ENCODE results near the gene TDRD3.
"Not testable (repeated sequence)": the region's sequence is repeated elsewhere in the genome, so short reads cannot be mapped to it uniquely, and the experiment has no call there.

Gene TDRD3

DNA sequence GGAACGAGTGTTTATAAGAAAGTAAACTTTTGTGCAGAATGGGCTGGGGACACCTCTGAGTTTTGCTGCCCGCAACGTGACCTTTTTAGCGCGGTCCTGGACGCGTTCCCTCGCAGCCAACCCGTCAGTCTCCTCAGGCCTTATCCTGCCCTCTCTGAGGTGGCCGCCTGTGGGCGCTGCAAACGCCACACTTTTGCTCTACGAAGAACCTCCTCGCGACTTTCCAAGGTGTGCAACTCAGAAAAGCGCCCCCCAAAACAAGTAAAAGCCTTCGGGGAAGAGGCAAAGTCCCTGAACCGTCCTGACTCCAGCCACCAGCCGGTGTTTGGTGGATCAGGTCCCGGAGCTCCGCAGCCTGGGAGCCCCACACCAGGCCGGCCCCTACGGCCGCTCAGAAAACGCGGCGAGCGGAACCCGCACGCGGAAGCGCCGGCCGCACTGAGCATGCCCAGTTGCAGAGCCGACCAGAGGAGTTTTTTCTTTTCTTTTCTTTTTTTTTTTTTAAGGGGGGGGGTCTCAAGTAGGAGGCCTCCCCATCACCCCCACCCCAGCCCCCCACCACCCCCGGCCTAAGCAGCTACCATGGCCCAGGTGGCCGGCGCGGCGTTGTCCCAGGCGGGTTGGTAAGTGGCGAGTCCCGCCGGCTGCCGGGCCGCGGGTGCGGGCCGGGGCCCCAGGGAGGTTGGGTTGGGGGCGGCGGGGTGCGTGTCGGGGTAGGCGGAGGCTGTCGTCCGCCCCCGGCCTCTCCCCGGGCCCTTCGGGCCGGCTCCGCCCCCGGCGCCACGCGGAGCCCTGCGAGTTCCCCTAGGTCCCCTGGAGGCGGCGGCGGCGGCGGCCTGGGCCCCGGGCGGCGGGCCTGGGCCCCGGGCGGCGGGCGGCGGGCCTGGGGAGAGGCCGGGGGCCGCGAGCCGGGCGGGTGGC is at the start of gene TDRD3:
Gene TDRD3, plus strand, starts transcription at position 438 of the 921 bp plus-strand sequence. Its CDS starts 145 bp downstream, at position 583.
- DNase-seq, result peak; percentile 85

DNA sequence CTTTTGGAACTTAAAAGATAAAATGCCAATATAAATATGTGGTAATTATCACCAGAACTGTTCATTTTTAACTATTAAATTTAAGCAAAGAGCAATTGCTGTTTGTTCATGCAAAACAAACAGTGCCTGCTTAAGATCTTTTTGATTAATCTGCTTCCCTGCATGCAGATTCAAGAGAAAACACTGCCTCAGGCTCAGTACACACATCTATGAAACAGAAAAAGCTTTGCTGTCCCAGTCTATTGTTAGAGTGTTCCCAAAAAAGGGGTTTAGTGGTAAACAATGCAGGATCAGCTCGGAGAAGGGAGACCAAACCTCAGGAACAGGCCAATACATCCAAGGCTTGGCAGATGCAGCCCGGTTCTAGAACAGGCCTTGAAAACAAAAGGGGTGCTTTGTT is 49.3 kb upstream of the TDRD3 start:
- DNase-seq, result no peak

DNA sequence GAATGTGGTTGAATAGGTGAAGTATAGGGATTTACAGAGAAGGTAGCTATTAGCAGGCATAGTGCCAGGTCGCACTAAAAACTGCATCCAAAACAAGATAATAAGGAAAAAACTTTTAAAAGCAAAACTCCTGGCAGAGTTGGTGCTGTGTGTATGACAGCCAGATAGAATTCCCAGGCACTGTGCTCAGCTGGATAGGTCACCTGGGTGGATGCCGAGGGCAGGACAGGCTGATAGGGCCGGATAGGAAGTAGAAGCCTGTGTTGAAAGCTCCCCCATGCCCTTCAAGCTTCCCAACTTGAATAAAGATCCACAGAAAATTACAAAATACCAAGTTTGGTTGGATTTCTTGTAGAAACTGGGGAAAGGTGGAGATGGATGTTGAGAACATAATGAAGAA is 48.9 kb upstream of the TDRD3 start:
- DNase-seq, result no peak

DNA sequence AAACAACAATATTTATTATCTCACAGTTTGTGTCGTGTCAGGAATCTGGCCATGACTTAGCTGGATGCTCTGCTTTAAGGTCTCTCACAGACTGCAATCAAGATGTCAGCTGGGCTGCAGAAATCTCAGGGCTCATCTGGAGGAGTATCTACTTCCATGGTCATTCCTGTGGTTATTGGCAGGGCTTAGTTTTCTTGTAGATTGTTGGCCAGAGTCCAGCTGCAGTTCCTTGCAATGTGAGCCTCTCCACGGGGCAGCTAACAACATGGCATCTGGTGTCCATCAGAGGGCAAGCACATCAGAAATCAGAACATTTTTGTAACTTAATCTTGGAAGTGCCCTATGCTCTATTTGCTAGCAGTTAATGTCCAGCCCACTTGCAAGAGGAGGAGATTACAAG is 45.7 kb upstream of the TDRD3 start:
- DNase-seq, result no peak

DNA sequence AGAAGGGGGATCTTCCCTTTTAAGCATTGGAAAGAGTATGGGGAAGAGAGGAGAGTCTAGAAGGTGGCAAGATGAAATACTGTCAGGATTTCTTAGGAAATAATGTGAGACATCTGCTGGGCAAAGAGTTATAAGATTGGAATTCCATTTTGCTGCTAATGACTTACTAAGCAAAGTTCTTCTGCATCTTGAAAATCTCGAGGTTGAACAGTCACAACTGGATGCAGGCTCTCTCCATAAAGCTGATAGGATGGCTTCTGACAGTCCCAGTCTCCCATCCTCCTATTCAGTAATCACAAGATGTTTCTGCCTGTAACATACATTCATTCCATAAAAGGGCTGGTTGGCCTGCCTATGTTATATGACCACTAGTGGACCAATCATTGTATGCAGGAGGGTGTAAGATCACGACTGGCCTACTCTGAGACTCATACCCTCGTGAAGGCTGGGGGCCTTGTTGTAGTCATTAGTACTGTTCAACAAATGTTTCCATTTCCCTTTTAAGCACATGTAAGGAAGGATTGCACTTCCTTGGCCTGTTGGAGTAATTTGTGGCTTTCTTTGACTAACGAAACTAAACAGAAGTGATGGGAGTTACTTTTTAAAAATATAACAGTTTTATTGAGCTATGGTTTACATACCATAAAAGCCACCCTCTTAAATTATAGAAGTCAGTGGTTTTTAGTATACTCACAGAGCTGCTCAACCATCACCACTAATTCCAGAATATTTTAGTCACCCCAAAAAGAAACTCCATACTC is 45.0 kb upstream of the TDRD3 start:
- no peak for DNase-seq

DNA sequence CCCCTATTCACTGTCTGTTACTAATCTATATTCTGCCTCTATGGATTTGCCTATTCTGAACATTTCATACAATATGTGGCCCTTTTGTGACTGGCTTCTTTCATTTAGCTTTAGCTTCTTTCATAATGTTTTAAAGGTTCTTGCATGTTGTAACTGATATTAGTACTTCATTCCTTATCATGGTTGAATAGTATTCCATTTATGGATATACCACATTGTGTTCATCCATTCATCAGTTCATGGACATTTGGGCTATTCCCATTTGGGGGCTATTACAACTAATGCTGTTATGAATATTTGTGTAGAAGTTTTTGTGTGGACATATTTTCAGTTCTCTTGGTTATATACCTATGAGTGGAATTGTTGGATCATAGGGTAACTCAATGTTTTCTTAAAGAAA is 44.4 kb upstream of the TDRD3 start:
- no peak for DNase-seq

DNA sequence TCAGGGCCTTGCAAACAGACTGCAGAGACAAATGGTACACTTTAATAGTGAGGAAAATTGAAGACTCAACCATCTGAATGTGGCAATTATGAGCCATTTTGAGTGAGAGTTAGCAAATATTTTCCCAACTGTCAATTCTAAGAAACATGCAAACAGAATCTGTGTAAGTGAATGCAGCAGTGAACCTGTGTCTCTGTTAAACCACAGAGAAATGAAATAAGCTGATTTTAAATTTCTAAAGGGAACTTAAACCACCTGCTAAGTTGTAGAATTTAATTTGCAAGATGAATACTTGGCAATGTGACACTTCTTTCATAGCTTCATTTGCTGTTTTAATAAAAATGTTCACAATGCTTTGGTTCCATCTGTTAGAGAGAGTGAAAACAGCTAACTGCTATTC is 42.0 kb upstream of the TDRD3 start:
- no peak for DNase-seq

DNA sequence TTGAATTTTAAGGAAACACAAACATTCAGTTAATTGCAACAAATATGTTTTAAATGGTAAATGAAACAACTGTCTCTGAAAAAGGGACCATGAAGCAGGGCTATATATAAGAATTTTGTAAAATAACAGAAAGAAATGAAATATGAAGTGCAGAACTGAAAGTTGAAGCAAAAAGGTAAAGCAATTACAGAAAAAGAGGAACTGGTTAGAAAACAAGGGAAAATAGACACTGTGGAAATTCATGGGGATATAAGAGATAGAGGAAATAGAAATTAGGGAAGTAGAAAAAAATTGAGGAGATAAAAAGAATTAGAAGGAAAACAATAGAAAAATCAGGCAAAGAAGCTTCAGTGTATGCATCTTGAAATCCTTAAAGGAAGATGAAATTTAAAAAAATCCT is 40.0 kb upstream of the TDRD3 start:
- no peak for DNase-seq

DNA sequence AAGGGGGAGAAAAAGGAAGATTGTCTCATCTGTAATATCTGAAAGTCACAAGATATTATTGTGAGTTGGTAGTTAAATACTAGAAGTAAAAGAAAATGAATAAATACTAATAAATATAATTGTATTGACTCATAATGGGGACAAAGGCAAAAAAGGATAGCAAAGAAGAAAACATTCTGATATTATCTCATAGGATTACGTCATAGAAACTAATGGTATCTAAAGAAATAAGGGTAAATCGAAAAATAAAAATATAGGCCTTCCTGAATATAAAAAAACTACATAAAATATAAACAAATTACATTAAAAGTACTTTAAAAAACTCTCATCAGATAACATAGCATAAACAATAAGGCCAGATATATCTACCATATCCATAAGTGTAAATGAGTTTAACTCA is 38.6 kb upstream of the TDRD3 start:
- no peak for DNase-seq

DNA sequence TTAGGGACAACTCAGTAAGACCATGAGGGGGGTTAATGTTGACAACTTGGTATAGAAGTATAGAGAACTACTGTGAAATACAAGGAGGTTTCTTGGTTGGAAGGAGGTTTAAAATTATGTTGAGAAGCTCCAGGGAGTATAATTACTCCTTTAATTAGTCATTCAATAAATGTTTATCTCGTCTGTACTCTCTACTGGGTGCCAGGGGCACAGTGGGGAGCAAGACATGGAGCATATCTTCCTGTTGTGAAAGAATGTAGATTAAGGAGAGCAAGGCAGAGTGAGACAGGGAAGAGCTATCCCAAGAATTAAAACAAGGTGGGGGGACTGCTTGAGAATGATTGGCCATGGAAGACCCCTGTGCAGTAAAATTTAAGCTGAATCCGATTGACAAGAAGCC is 33.7 kb upstream of the TDRD3 start:
- DNase-seq, result no peak

DNA sequence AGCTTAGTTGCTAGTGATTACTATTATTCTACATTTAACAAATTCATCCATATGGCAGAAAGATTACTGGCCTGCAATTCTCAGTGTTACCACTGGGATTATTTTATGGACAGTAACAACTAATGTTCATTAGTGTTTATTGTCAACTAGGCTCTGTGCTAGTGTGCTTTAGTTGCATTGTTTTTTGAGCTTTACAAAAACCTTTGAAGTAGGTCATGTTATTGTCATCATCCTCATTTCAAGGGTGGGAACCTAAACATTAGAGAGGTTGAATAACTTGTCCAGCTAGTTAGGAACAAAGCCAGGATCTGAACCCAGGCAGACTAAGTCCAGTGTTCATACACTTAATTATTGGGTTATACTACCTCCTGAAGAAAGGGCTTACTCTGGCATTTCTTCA is 27.8 kb upstream of the TDRD3 start:
- DNase-seq, result no peak

DNA sequence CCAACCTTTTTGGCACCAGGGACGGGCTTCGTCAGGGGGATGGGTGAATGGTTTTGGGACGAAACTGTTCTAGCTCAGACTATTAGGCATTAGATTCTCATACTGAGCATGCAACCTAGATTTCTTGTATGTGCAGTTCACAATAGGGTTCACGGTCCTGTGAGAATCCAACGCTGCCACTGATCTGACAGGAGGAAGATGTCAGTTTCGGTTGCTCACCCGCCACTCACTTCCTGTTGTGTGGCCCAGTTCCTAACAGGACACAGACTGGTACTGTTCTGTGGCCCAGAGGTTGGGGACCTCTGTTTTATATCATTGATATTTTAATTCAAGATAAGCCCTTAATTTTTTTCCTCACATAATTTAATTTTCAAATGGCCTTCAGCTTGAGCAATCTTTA is 26.7 kb upstream of the TDRD3 start:
- DNase-seq, result no peak

DNA sequence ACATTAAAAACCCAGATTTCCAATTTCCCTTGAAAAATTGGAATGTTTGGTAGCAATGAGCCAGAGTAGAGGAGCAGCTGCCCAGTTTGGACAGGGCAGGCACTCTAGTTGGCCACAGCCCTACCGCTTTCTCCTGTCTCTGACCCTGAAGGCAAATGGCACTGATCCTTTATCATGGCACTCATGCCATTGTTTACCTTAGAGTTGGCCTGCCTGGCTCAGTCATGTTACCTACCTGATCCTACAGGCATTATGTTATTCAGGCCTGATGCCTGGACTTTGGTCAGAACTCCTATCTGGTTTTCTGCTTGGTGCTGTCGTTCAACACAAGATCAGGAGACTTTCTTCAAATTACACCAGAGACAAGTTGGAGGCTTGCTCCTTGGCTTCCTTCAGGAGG is 24.9 kb upstream of the TDRD3 start:
- no peak for DNase-seq

DNA sequence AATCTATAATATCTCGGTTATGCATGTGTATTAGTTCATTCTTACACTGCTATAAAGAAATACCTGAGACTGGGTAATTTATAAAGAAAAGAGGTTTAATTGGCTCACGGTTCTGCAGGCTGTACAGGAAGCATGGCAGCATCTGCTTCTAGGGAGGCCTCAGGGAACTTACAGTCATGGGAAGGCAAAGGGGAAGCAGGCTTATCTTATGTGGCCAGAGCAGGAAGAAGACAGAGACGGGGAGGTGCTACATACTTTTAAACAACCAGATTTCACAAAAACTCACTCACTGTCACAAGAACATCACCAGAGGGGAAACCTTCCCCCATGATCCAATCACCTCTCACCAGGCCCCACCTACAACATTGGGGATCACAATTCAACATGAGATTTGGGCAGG is 17.7 kb upstream of the TDRD3 start:
- not testable (repeated sequence) for DNase-seq

DNA sequence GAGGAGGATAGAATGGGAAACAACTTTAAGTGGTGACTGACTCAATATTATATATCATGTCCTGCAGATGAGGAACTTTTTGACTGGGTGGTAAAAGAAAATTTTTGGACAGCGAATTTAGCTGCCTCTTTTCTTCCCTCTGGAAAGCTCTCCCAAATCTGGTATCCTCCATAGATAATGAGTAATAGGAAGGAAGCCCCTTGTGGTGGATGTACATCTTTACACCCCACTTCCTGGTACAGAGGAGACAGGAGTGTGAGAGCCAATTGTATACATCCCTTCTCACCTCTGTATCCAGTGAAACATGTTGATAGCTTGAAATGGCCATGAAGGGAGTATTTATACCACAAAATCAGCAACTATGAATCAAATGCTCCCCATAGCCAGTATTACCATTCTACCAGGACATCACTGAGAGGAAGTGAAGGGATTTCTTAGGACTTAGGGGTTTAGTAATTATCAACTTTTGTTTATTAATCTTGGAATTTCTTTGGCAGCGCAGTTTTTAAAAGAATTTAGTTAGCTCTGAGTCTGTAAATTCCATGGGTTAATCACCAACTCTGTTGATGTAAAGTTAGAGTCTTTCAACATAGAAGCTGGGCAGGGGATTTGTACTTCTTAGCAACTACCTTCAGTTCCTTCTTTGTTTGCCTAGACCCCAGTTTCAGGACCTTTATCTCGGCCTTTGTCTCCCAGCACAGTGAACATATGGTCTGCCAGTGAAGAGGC is 17.0 kb upstream of the TDRD3 start:
- no peak for DNase-seq

DNA sequence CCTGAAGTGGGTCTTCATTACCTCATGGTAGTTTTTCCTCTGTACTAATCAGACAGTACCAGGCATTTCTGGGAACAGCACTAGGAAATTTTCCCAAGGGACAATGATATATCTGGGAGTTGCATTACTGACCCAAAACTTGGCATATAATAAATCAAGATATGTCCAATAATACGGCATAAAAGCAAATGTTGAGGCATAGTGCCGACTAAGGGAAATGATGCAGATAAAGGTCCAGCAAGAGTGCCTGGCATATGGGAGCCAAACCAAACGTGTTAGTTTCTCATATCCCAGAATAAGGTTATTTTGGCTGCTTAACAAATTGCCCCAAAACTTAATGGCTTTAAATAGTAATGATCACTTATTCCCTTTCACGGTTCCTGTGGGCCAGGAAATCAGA is 12.1 kb upstream of the TDRD3 start:
- no peak for DNase-seq

DNA sequence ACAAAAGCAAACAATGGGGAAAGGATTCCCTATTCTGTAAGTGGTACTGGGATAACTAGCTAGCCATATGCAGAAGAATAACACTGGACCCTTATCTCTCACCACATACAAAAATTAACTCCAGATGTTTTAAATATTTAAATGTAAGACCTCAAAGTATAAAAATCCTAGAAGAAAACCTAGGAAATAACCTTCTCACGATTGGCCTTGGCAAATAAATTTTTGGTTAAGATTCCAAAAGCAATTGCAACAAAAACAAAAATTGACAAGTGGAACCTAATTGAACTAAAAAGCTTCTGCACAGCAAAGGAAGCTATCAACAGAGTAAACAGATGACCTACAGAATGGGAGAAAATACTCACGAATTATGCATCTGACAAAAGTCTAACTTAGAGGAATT is 10.8 kb upstream of the TDRD3 start:
- DNase-seq, result no peak

DNA sequence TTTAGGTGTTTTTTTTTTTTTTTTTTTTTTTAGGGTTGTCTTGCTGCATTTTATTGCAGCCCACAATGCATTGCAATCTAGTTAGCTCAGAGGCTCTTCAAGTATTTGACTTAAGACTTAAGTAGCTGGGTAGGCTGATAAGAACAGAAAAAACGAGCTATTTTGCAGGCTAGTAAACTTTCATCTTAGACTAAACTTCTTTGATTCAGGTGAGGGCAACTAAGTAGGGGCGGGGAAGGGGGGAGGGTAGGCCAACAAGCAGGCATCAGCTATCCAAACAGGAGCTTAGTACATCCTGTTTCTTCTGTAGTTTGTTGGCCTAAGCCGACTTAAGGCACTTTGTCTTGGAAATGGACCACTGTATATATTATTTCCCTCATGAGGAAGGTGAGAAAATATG is 4.9 kb upstream of the TDRD3 start:
- DNase-seq, result no peak

DNA sequence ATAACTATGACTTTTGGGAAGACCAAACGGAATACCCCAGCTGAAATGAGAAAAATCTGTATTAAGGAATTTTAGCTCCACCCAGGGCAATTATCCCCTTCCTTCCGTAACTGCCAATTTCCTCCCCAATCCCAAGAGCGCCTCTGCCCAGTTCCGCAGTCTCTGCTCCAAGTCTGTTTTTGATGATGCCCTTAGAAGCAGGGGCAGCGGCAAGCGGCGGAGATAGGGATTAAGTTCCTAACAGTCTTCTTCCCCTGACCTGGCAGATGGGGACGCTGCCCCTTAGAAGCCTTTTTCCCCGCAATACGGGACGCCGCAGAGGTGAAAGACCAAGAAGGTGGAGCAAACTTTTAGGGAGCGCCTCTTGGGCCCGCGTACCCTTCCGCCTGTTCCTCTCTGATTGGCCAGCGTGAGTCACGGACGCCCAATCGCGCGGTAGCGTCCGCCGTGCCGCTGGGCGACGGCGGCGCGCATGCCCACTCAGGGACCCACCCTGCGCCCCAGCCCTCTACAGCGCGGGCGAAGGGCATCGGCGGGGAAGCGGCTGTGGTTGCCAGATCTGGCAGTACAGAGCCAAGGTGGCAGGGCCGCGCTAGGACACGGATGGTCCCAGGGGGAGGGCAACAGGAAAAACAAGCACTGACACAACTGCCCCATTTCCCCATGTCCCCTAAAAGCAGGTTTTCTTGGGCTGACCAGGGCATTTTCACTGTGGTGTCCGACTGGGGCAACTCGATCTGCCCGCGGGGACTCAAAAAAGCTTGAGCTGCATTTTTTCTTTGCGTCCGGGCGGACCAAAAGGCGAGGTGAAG is 843 bp upstream of the TDRD3 start:
- DNase-seq, result peak; percentile 93

DNA sequence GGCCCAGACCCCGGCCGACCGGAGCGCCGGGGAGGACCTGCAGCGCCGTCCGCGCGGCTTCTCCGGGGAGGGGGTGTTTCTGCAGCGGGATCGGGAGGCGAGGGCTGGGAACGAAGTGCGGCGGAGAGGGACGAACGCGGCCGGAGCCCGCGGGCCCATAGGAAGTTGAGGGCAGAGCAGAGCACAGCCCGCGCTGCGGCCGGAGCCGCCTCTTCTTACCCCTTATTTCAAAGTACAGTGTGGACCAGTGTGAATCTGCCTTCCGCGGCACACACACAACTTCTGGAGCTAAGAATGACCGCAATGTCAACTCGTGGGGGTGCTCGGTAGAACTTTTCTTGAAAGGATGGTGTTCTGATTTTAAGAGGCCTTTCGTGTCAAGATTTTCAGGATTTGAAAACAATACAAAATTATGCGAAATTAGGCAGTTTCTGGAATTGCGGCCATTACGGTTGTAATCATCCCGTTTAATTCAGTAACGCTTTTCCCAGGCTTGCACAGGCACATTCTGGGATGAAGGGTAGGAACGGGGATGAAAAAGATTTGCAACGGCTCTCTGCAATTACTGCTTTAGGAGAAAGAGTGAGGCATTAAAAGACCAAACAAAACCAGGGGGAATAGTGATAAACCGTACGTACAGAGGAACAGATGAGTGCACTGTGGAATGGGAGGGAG is 821 bp downstream of the TDRD3 start:
- peak; percentile 64 for DNase-seq

DNA sequence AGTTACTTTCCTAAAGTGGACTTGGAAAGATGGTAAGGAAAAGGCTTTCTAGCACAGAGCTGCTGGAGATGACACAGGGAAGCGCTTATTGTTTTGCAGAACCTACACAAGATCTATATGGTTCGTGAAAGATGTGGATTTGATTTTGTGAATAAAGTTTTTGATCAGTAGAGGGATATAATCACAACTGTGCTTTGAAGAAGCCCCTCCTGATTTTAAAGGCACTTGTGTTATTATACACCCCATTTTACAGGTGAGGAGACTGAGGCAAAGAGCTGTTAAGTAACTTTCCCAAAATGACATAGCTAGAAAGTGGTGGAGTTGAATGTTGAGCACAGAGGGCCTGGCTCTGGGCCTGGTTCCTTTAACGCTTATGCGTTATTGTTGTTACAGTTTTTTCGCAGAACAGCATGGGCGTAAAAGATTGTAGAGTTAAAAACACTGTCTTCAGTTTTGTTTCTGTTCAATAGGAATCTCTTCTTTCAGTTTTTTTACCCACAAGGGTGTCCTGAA is 1.4 kb downstream of the TDRD3 start:
- no peak for DNase-seq
